ENCODE results near the gene SLC32A1. TPM values are rescaled to one million over a fixed set of nuclear protein-coding genes. Genes with fewer than 3 reads are reported as not detected.
A peak's percentile ranks its signal among the peaks of the same experiment; 100 is the strongest.

Gene SLC32A1
- total and polyA plus RNA-seq, 2 of the 13 experiments (the other 11 are each of a cell fraction or from before 2014, with no cell fraction given), result not detected

- TF ChIP-seq GPBP1L1 (CRISPR knock-in tag; IDR thresholded peaks at IDR 0.05), result no peak
- TF ChIP-seq ARID3A (IDR thresholded peaks at IDR 0.05; ENCODE audit: low read depth, low read length), result no peak
- 0 out of 2 replicates have a peak, but pooled peaks have one; percentile 34 for TF ChIP-seq ZBTB7B (CRISPR knock-in tag; IDR thresholded peaks at IDR 0.05)
- TF ChIP-seq ZFP90 (CRISPR knock-in tag; IDR thresholded peaks at IDR 0.05; ENCODE audit: borderline replicate concordance), result peak; percentile 44; the same call in 1 of the 2 replicates
- TF ChIP-seq ZNF337 (CRISPR knock-in tag; IDR thresholded peaks at IDR 0.05; ENCODE audit: borderline replicate concordance, low read depth), result no peak
- TF ChIP-seq THAP9 (CRISPR knock-in tag; IDR thresholded peaks at IDR 0.05; ENCODE audit: borderline replicate concordance), result peak; percentile 86
- no peak for TF ChIP-seq ZNF615 (CRISPR knock-in tag; IDR thresholded peaks at IDR 0.05; ENCODE audit: borderline replicate concordance)
- TF ChIP-seq HNF4G (IDR thresholded peaks at IDR 0.05; ENCODE audit: borderline replicate concordance, low read depth, low read length), result no peak
- TF ChIP-seq HNF4G (CRISPR knock-in tag; IDR thresholded peaks at IDR 0.05; ENCODE audit: borderline replicate concordance, low read depth), result 0 out of 2 replicates have a peak, but pooled peaks have one; percentile 82
- TF ChIP-seq PPARG (CRISPR knock-in tag; conservative IDR thresholded peaks at IDR 0.05), result no peak
- no peak for TF ChIP-seq ZSCAN22 (CRISPR knock-in tag; IDR thresholded peaks at IDR 0.05)
- TF ChIP-seq KMT2A (CRISPR knock-in tag; IDR thresholded peaks at IDR 0.05), result no peak
- no peak for TF ChIP-seq ATF4 (CRISPR knock-in tag; IDR thresholded peaks at IDR 0.05)
- TF ChIP-seq ZNF652 (CRISPR knock-in tag; IDR thresholded peaks at IDR 0.05; ENCODE audit: borderline replicate concordance, low read depth), result no peak
- no peak for TF ChIP-seq HOXA7 (CRISPR knock-in tag; IDR thresholded peaks at IDR 0.05)
- no peak for TF ChIP-seq CENPBD1 (CRISPR knock-in tag; IDR thresholded peaks at IDR 0.05; ENCODE audit: borderline replicate concordance, low read depth)
- TF ChIP-seq RXRB (CRISPR knock-in tag; IDR thresholded peaks at IDR 0.05; ENCODE audit: borderline replicate concordance), result no peak
- peak; percentile 43; the same call in 1 of the 2 replicates for TF ChIP-seq ZNF280B (CRISPR knock-in tag; IDR thresholded peaks at IDR 0.05; ENCODE audit: borderline replicate concordance)
- no peak for TF ChIP-seq ZNF317 (CRISPR knock-in tag; IDR thresholded peaks at IDR 0.05)
These were observed 6.9 kb downstream of the SLC32A1 start (continued) for GRCh38 chr20:38730989-38731737.
